IMR-90 (cell line): ENCODE measurements around the gene WDFY2. TPM values are rescaled to one million over a fixed set of nuclear protein-coding genes. Genes with fewer than 3 reads are reported as not detected.

Source experiments
- ATAC-seq: fragments of 200-7000 bp; cut with Tn5 transposase; 2 replicates; pipeline ENCODE4 v1.9.1; 2020; ENCODE audit warnings: low read depth, mild to moderate bottlenecking, moderate library complexity
- BruUV-seq: library from RNA; stranded (reverse); fragments of 400-500 nt; replicated peaks from 2 replicates; lab custom pipeline; 2021; lab: Mats Ljungman, UMichigan
- CTCF ChIA-PET: fragments of 300-600 bp; formaldehyde crosslinking; extraction: SDS; loops from one replicate; lab custom pipeline; 2021; ENCODE audit warnings: antibody characterized with exemption; lab: Yijun Ruan, JAX
- POLR2A ChIA-PET: fragments of 300-600 bp; sonication (Branson Sonifier 250); formaldehyde crosslinking; loops from one replicate; lab custom pipeline; 2022; ENCODE audit warnings: antibody characterized with exemption; ENCODE audit not compliant: unreplicated experiment; lab: Charles Lee
- DNase-seq: peaks from one replicate; pipeline ENCODE4 v3.0.0; 2013
- H2AFZ ChIP-seq: replicated peaks from 2 replicates; pipeline ENCODE3; 2013; ENCODE audit warnings: low read length, mild to moderate bottlenecking; ENCODE audit not compliant: poor library complexity
- H2AK5ac ChIP-seq: 2 replicates; pipeline ENCODE4 v1.6.1; 2013; ENCODE audit warnings: low read depth, low read length, inconsistent platforms
- H2AK9ac ChIP-seq: replicated peaks from 2 replicates; pipeline ENCODE3; 2013; ENCODE audit warnings: mild to moderate bottlenecking, low read depth, low read length, moderate library complexity; ENCODE audit not compliant: poor library complexity
- H2BK120ac ChIP-seq: 2 replicates; pipeline ENCODE4 v1.6.1; 2013; ENCODE audit warnings: low read depth, low read length, inconsistent platforms
- H2BK15ac ChIP-seq: 3 replicates; pipeline ENCODE4 v1.6.1; 2013; ENCODE audit warnings: low read depth, low read length, inconsistent platforms
- H2BK20ac ChIP-seq: 2 replicates; pipeline ENCODE4 v1.6.1; 2013; ENCODE audit warnings: low read depth, mild to moderate bottlenecking, inconsistent platforms, low read length, moderate library complexity
- H2BK5ac ChIP-seq: 2 replicates; pipeline ENCODE4 v1.6.1; 2013; ENCODE audit warnings: mild to moderate bottlenecking, low read depth, low read length, inconsistent platforms; ENCODE audit not compliant: poor library complexity, severe bottlenecking
- H3K14ac ChIP-seq: replicated peaks from 2 replicates; pipeline ENCODE4 v1.6.1; 2013; ENCODE audit warnings: low read depth, low read length, inconsistent platforms
- H3K18ac ChIP-seq: 2 replicates; pipeline ENCODE4 v1.6.1; 2013; ENCODE audit warnings: low read depth, low read length, control low read depth
- H3K23ac ChIP-seq: 2 replicates; pipeline ENCODE4 v1.6.1; 2013; ENCODE audit warnings: low read depth, low read length, inconsistent platforms
- H3K27ac ChIP-seq: 2 replicates; pipeline ENCODE4 v1.5.1; 2013; ENCODE audit warnings: mild to moderate bottlenecking, control low read depth, low read length; ENCODE audit not compliant: insufficient read depth
- H3K27me3 ChIP-seq: 2 replicates; pipeline ENCODE4 v1.6.1; 2013; ENCODE audit warnings: low read length; ENCODE audit not compliant: control insufficient read depth, insufficient read depth
- H3K36me3 ChIP-seq: 2 replicates; pipeline ENCODE4 v1.6.1; 2013; ENCODE audit warnings: low read length, mixed read lengths; ENCODE audit not compliant: control insufficient read depth, insufficient read depth
- H3K4ac ChIP-seq: 2 replicates; pipeline ENCODE4 v1.6.1; 2013; ENCODE audit warnings: low read depth, low read length, inconsistent platforms
- H3K4me1 ChIP-seq: 2 replicates; pipeline ENCODE4 v1.6.1; 2013; ENCODE audit warnings: low read length, mixed read lengths; ENCODE audit not compliant: control insufficient read depth, insufficient read depth
- H3K4me2 ChIP-seq: 2 replicates; pipeline ENCODE4 v1.6.1; 2013; ENCODE audit warnings: low read depth, mild to moderate bottlenecking, control low read depth, low read length, moderate library complexity
- H3K4me3 ChIP-seq: 2 replicates; pipeline ENCODE4 v1.5.1; 2013; ENCODE audit warnings: low read depth, mild to moderate bottlenecking, control low read depth, low read length, moderate library complexity; ENCODE audit not compliant: insufficient read depth
- H3K56ac ChIP-seq: 2 replicates; pipeline ENCODE4 v1.6.1; 2013; ENCODE audit warnings: low read length, inconsistent platforms; ENCODE audit not compliant: insufficient read depth; ENCODE audit errors: extremely low read depth
- H3K79me1 ChIP-seq, 2 experiments: 2 replicates each; pipeline ENCODE4 v1.6.1; 2013; ENCODE audit warnings: low read length in 2 of 2, inconsistent platforms in 1 of 2, low read depth in 1 of 2
- H3K9ac ChIP-seq: 2 replicates; pipeline ENCODE4 v1.6.1; 2013; ENCODE audit warnings: low read depth, low read length, control low read depth
- H3K9me1 ChIP-seq: 2 replicates; pipeline ENCODE4 v1.6.1; 2013; ENCODE audit warnings: low read length, inconsistent platforms; ENCODE audit not compliant: insufficient read depth
- H3K9me3 ChIP-seq: 2 replicates; pipeline ENCODE4 v1.6.1; 2013; ENCODE audit warnings: low read length; ENCODE audit not compliant: control insufficient read depth, insufficient read depth
- H4K20me1 ChIP-seq: 2 replicates; pipeline ENCODE4 v1.6.1; 2013; ENCODE audit warnings: low read length, inconsistent platforms; ENCODE audit not compliant: insufficient read depth
- H4K5ac ChIP-seq: 2 replicates; pipeline ENCODE4 v1.6.1; 2013; ENCODE audit warnings: mild to moderate bottlenecking, low read depth, low read length, control low read depth
- H4K8ac ChIP-seq, 2 experiments: 2 replicates each; pipeline ENCODE4 v1.6.1; 2013; ENCODE audit warnings: low read depth in 2 of 2, low read length in 2 of 2, control low read depth in 1 of 2, inconsistent platforms in 1 of 2
- H4K91ac ChIP-seq: 2 replicates; pipeline ENCODE4 v1.6.1; 2013; ENCODE audit warnings: low read depth, low read length, inconsistent platforms; ENCODE audit not compliant: insufficient read depth
- BHLHE40 ChIP-seq: fragments of 150-350 bp; IDR thresholded peaks from 2 replicates; pipeline ENCODE4 v1.6.1; 2016; ENCODE audit warnings: mild to moderate bottlenecking, low read depth, low read length
- CEBPB ChIP-seq: IDR thresholded peaks from 2 replicates; pipeline ENCODE4 v1.6.1; 2012; ENCODE audit warnings: low read depth, low read length, improper control_type of control experiment
- CHD1 ChIP-seq: IDR thresholded peaks from 2 replicates; pipeline ENCODE4 v1.6.1; 2012; ENCODE audit warnings: low read depth, low read length, improper control_type of control experiment
- FOS ChIP-seq: fragments of 150-350 bp; IDR thresholded peaks from 2 replicates; pipeline ENCODE4 v1.6.1; 2016; ENCODE audit warnings: low read depth, low read length
- MAFK ChIP-seq: IDR thresholded peaks from 2 replicates; pipeline ENCODE4 v1.6.1; 2012; ENCODE audit warnings: low read depth, low read length, improper control_type of control experiment
- MAZ ChIP-seq: IDR thresholded peaks from 2 replicates; pipeline ENCODE4 v1.6.1; 2012; ENCODE audit warnings: low read depth, mild to moderate bottlenecking, low read length, improper control_type of control experiment, moderate library complexity, borderline replicate concordance
- MXI1 ChIP-seq: IDR thresholded peaks from 2 replicates; pipeline ENCODE4 v1.6.1; 2012; ENCODE audit warnings: low read depth, mild to moderate bottlenecking, low read length, moderate library complexity, borderline replicate concordance
- NFE2L2 ChIP-seq: fragments of 150-350 bp; IDR thresholded peaks from 2 replicates; pipeline ENCODE4 v1.6.1; 2016; ENCODE audit warnings: low read depth, mild to moderate bottlenecking, low read length
- POLR2A ChIP-seq: IDR thresholded peaks from 2 replicates; pipeline ENCODE4 v1.6.1; 2012; ENCODE audit warnings: mild to moderate bottlenecking, low read depth, low read length
- RAD21 ChIP-seq: IDR thresholded peaks from 2 replicates; pipeline ENCODE4 v1.6.1; 2012; ENCODE audit warnings: low read length, improper control_type of control experiment
- RCOR1 ChIP-seq: IDR thresholded peaks from 2 replicates; pipeline ENCODE4 v1.6.1; 2012; ENCODE audit warnings: mild to moderate bottlenecking, low read length, improper control_type of control experiment; ENCODE audit not compliant: insufficient replicate concordance
- RFX5 ChIP-seq: IDR thresholded peaks from 2 replicates; pipeline ENCODE4 v1.8.0; 2012; ENCODE audit warnings: low read depth, mild to moderate bottlenecking, low read length, moderate library complexity
- SMC3 ChIP-seq: fragments of 150-350 bp; IDR thresholded peaks from 2 replicates; pipeline ENCODE4 v1.6.1; 2016; ENCODE audit warnings: low read depth, mild to moderate bottlenecking, antibody characterized with exemption, low read length, moderate library complexity
- WGBS, 2 experiments: methylation state at CpG; one replicate each; pipeline versions ENCODE4 v1.1.5 to v1.1.7; 2013; ENCODE audit warnings: missing lambda C conversion rate in 2 of 2; ENCODE audit not compliant: insufficient read length in 1 of 2; ENCODE audit errors: extremely low coverage in 2 of 2; 5-methylcytosine and 5-hydroxymethylcytosine counted together
- dilution Hi-C: fragments of 300-500 bp; cut with HindIII; formaldehyde crosslinking; loops from one replicate; pipeline ENCODE4 v1.14.3; 2018; ENCODE audit warnings: low sequenced_read_pairs; ENCODE audit not compliant: unreplicated experiment
- in situ Hi-C: fragments of 300-500 bp; cut with MboI; formaldehyde crosslinking; loops from 3 replicates; pipeline ENCODE4 v1.14.3; 2019; ENCODE audit warnings: low sequenced_read_pairs, inconsistent platforms, mixed read lengths
- intact Hi-C: fragments of 100-400 bp; cut with micrococcal nuclease; formaldehyde crosslinking; loops from 2 replicates; pipeline ENCODE4 v1.10.0; 2022
- polyA plus RNA-seq, 3 experiments: library from polyadenylated mRNA; depleted of rRNA; stranded (reverse); fragments of >200 nt; gene quantifications; 2 replicates each; pipeline ENCODE4 v1.2.3, GENCODE V29; 2012; ENCODE audit warnings: low replicate concordance in 1 of 3
- total RNA-seq: library from RNA; depleted of rRNA; stranded (reverse); fragments of >200 nt; gene quantifications from 2 replicates; pipeline ENCODE4 v1.2.3, GENCODE V29; 2012
- TF ChIP-seq, protein P1 (sequence below): fragments of 150-350 bp; IDR thresholded peaks from 2 replicates; pipeline ENCODE4 v1.6.1; 2017; ENCODE audit warnings: mild to moderate bottlenecking, antibody characterized with exemption, low read length, low read depth
- TF ChIP-seq, protein P2 (sequence below): conservative IDR thresholded peaks from 2 replicates; pipeline ENCODE4 v1.5.1; 2012; ENCODE audit warnings: mild to moderate bottlenecking, low read depth, low read length, improper control_type of control experiment
- TF ChIP-seq, protein P3 (sequence below): fragments of 150-350 bp; IDR thresholded peaks from 2 replicates; pipeline ENCODE4 v1.6.1; 2016; ENCODE audit warnings: low read depth, mild to moderate bottlenecking, low read length, moderate library complexity, borderline replicate concordance

The WDFY2 gene
- total and polyA plus RNA-seq, 2 of the 4 experiments (the other 2 are of a cell fraction): 4.3 to 5.4 TPM

DNA sequence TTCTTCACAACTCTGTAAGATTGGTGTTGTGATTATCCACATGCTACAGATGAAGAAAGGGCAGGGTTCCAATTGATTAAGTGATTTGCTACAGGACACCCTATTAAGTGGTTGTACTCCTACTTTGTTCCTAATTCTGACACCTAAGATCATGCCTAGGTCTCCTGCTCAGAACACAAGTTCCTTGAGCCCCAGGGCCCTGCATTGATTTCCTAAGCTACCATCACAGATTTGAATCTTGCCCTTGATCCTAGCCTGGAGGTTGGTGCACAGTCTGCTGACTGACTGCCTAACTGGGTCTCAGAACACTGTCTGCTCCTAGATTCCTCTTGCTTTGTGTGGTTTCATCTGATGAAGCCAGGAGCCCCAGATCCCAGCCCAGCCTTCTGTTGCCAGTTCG, 19.6 kb upstream of the WDFY2 start:
- H4K8ac ChIP-seq: no peak overlapping the region
- no peak overlapping the region for H2BK5ac ChIP-seq
- BruUV-seq: no TSS peak
- no peak overlapping the region for H2BK120ac ChIP-seq
- H2BK15ac ChIP-seq: no peak overlapping the region
- no peaks in the 10 kb centered on the region for H3K79me1 ChIP-seq
- H3K14ac ChIP-seq: no peak overlapping the region
- ChIA-PET POLR2A (no interaction called here), CTCF (interaction anchor here (0.6 to 1.0 kb wide), 2 partner anchors 41 to 102 kb away, joined by 3 to 7 read pairs; no protein-coding TSS in a partner anchor)
- dilution Hi-C loops: no loop called here
- H2AFZ ChIP-seq: no peak overlapping the region
- H3K36me3 ChIP-seq: no peaks in the 10 kb centered on the region
- no peaks in the 10 kb centered on the region for H3K27me3 ChIP-seq
- DNase-seq (no peak), ATAC-seq (no peak)
- in situ Hi-C loops: no loop called here
- no CpG with 5 or more reads among the region's 1 CpG for WGBS, 2 experiments
- no peak for TF ChIP-seq RFX5
- no peak for TF ChIP-seq MXI1
- no peak for TF ChIP-seq FOS
- TF ChIP-seq CEBPB: no peak
- TF ChIP-seq, protein P1, sequence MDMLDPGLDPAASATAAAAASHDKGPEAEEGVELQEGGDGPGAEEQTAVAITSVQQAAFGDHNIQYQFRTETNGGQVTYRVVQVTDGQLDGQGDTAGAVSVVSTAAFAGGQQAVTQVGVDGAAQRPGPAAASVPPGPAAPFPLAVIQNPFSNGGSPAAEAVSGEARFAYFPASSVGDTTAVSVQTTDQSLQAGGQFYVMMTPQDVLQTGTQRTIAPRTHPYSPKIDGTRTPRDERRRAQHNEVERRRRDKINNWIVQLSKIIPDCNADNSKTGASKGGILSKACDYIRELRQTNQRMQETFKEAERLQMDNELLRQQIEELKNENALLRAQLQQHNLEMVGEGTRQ: no peak
- TF ChIP-seq, protein P2, sequence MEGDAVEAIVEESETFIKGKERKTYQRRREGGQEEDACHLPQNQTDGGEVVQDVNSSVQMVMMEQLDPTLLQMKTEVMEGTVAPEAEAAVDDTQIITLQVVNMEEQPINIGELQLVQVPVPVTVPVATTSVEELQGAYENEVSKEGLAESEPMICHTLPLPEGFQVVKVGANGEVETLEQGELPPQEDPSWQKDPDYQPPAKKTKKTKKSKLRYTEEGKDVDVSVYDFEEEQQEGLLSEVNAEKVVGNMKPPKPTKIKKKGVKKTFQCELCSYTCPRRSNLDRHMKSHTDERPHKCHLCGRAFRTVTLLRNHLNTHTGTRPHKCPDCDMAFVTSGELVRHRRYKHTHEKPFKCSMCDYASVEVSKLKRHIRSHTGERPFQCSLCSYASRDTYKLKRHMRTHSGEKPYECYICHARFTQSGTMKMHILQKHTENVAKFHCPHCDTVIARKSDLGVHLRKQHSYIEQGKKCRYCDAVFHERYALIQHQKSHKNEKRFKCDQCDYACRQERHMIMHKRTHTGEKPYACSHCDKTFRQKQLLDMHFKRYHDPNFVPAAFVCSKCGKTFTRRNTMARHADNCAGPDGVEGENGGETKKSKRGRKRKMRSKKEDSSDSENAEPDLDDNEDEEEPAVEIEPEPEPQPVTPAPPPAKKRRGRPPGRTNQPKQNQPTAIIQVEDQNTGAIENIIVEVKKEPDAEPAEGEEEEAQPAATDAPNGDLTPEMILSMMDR: no peak
- TF ChIP-seq MAFK: no peak
- no peak for TF ChIP-seq BHLHE40
- no peak for TF ChIP-seq SMC3
- TF ChIP-seq POLR2A: no peak
- TF ChIP-seq MAZ: no peak
- TF ChIP-seq NFE2L2: no peak
- TF ChIP-seq RCOR1: no peak
- TF ChIP-seq RAD21: no peak
- no peak for TF ChIP-seq CHD1
- TF ChIP-seq, protein P3, sequence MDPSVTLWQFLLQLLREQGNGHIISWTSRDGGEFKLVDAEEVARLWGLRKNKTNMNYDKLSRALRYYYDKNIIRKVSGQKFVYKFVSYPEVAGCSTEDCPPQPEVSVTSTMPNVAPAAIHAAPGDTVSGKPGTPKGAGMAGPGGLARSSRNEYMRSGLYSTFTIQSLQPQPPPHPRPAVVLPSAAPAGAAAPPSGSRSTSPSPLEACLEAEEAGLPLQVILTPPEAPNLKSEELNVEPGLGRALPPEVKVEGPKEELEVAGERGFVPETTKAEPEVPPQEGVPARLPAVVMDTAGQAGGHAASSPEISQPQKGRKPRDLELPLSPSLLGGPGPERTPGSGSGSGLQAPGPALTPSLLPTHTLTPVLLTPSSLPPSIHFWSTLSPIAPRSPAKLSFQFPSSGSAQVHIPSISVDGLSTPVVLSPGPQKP: no peak
- no peaks in the 10 kb centered on the region for H3K4me1 ChIP-seq
- intact Hi-C loops: no loop called here
- H3K27ac ChIP-seq: no peak overlapping the region
- no peak overlapping the region for H4K91ac ChIP-seq
- H3K23ac ChIP-seq: no peak overlapping the region
- no peak overlapping the region for H3K18ac ChIP-seq
- no peak overlapping the region for H3K56ac ChIP-seq
- no peak overlapping the region for H3K4ac ChIP-seq
- no peak overlapping the region for H3K4me3 ChIP-seq
- H4K5ac ChIP-seq: no peak overlapping the region
- no peak overlapping the region for H2AK9ac ChIP-seq
- H3K9ac ChIP-seq: no peak overlapping the region
- no peak overlapping the region for H2AK5ac ChIP-seq
- no peak overlapping the region for H3K4me2 ChIP-seq
- 0 out of 2 replicates have a peak, but pooled peaks cover 2% of the 10 kb centered on the region for H3K9me3 ChIP-seq
- H3K9me1 ChIP-seq: no peaks in the 10 kb centered on the region
- no peaks in the 10 kb centered on the region for H4K20me1 ChIP-seq
- no peak overlapping the region for H2BK20ac ChIP-seq
